ENCODE data around the gene ZFAND2B. TPM values are rescaled to one million over a fixed set of nuclear protein-coding genes. Genes with fewer than 3 reads are reported as not detected.

Gene ZFAND2B
- total RNA-seq, 2 experiments from 2014 or later = 65.9 to 67.4 TPM

GRCh38 chr2:219165058-219165911, 41.3 kb upstream of the ZFAND2B start:
- H3K27me3 Mint-ChIP-seq = no peaks in the 10 kb centered on the region
- ChIA-PET POLR2A (interaction anchor here (0.8 to 1.3 kb wide), 3 partner anchors 11 to 130 kb away, joined by 3 to 6 read pairs (median 5); partner anchors contain the start of genes CNPPD1 and ZFAND2B), CTCF (interaction anchor here (1.0 kb wide), 1 partner anchor 113 kb away, joined by 3 read pairs; no protein-coding TSS in a partner anchor)

GRCh38 chr2:219167997-219168396, 38.6 kb upstream of the ZFAND2B start:
- Mint-ChIP-seq H3K27me3 (no peaks in the 10 kb centered on the region), H3K27ac (no peak overlapping the region), H3K4me1 (ENCODE audit: low read depth) (peaks cover 12% of the 10 kb centered on the region), H3K36me3 (ENCODE audit: low read depth) (peaks cover 24% of the 10 kb centered on the region), H3K9me3 (no peaks in the 10 kb centered on the region), H3K4me3 (no peak overlapping the region)
- no peaks in the 10 kb centered on the region for H3K9me3 ChIP-seq (ENCODE audit: control insufficient read depth in 1 of 2, insufficient read depth in 1 of 2, low read length in 2 of 2)
- peaks cover 10% of the 10 kb centered on the region for H3K4me1 ChIP-seq (ENCODE audit: insufficient read depth, low read length)
- no peak overlapping the region for H3K4me3 ChIP-seq (ENCODE audit: low read length)
- no peak overlapping the region for H3K27ac ChIP-seq (ENCODE audit: low read depth in 1 of 2, low read length in 2 of 2)
- ChIA-PET CTCF (no interaction called here), POLR2A (no interaction called here)
- ATAC-seq (ENCODE audit: poor library complexity) (no peak), DNase-seq (no peak)
- H3K27me3 ChIP-seq (ENCODE audit: control insufficient read depth in 1 of 2, insufficient read depth in 2 of 2, low read length in 2 of 2) = no peaks in the 10 kb centered on the region
- no peak for TF ChIP-seq CTCF (IDR thresholded peaks at IDR 0.05)
- peaks cover 15% of the 10 kb centered on the region for H3K36me3 ChIP-seq (ENCODE audit: insufficient read depth, low read length)
- intact Hi-C loops (cut with DNase I, micrococcal nuclease) = no loop called here

More at GRCh38 chr2:219165058-219165911, 41.3 kb upstream of the ZFAND2B start:
- H3K9me3 ChIP-seq (ENCODE audit: control insufficient read depth in 1 of 2, insufficient read depth in 1 of 2, low read length in 2 of 2) = no peaks in the 10 kb centered on the region
- DNase-seq = no peak
- no peak for TF ChIP-seq CTCF (IDR thresholded peaks at IDR 0.05)
- H3K27ac Mint-ChIP-seq = no peak overlapping the region
- H3K27me3 ChIP-seq (ENCODE audit: control insufficient read depth in 1 of 2, insufficient read depth in 2 of 2, low read length in 2 of 2) = no peaks in the 10 kb centered on the region
- peaks cover 8% of the 10 kb centered on the region for H3K4me1 ChIP-seq (ENCODE audit: insufficient read depth, low read length)
- ATAC-seq (ENCODE audit: poor library complexity) = no peak
- peaks cover 2% of the 10 kb centered on the region for H3K36me3 ChIP-seq (ENCODE audit: insufficient read depth, low read length)
- H3K36me3 Mint-ChIP-seq (ENCODE audit: low read depth) = peaks cover 4% of the 10 kb centered on the region
- no peaks in the 10 kb centered on the region for H3K9me3 Mint-ChIP-seq
- H3K4me3 ChIP-seq (ENCODE audit: low read length) = no peak overlapping the region
- H3K4me3 Mint-ChIP-seq = no peak overlapping the region
- no peak overlapping the region for H3K27ac ChIP-seq (ENCODE audit: low read depth in 1 of 2, low read length in 2 of 2)
- intact Hi-C loops (cut with DNase I, micrococcal nuclease) = no loop called here
- H3K4me1 Mint-ChIP-seq (ENCODE audit: low read depth) = peaks cover 11% of the 10 kb centered on the region

- H3K4me3 Mint-ChIP-seq = no peak overlapping the region
- ChIA-PET CTCF (no interaction called here), POLR2A (no interaction called here)
- peaks cover 12% of the 10 kb centered on the region for H3K4me1 Mint-ChIP-seq (ENCODE audit: low read depth)
- no peak overlapping the region for H3K4me3 ChIP-seq (ENCODE audit: low read length)
- peaks cover 15% of the 10 kb centered on the region for H3K4me1 ChIP-seq (ENCODE audit: insufficient read depth, low read length)
- DNase-seq = no peak
- H3K9me3 ChIP-seq (ENCODE audit: control insufficient read depth in 1 of 2, insufficient read depth in 1 of 2, low read length in 2 of 2) = no peaks in the 10 kb centered on the region
- TF ChIP-seq CTCF (IDR thresholded peaks at IDR 0.05) = no peak
- H3K27me3 ChIP-seq (ENCODE audit: control insufficient read depth in 1 of 2, insufficient read depth in 2 of 2, low read length in 2 of 2) = no peaks in the 10 kb centered on the region
- no peak overlapping the region for H3K27ac ChIP-seq (ENCODE audit: low read depth in 1 of 2, low read length in 2 of 2)
- ATAC-seq (ENCODE audit: poor library complexity) = no peak
- H3K9me3 Mint-ChIP-seq = no peaks in the 10 kb centered on the region
- H3K36me3 ChIP-seq (ENCODE audit: insufficient read depth, low read length) = peaks cover 20% of the 10 kb centered on the region
- H3K27ac Mint-ChIP-seq = no peak overlapping the region
- peaks cover 29% of the 10 kb centered on the region for H3K36me3 Mint-ChIP-seq (ENCODE audit: low read depth)
- intact Hi-C loops (cut with DNase I, micrococcal nuclease) = no loop called here
- H3K27me3 Mint-ChIP-seq = no peaks in the 10 kb centered on the region
These were observed 38.1 kb upstream of the ZFAND2B start for GRCh38 chr2:219168526-219168925.
